H1 (cell line): Measurements from ENCODE around the gene ZHX3. TPM values are rescaled to one million over a fixed set of nuclear protein-coding genes. Genes with fewer than 3 reads are reported as not detected.

Source experiments
- CTCF ChIA-PET: fragments of 300-600 bp; sonication (Branson Sonifier 250); formaldehyde crosslinking; loops from one replicate; lab custom pipeline; 2021; ENCODE audit not compliant: partially characterized antibody; lab: Charles Lee
- POLR2A ChIA-PET: fragments of 300-600 bp; sonication (Branson Sonifier 250); formaldehyde crosslinking; loops from one replicate; lab custom pipeline; 2021; ENCODE audit warnings: inconsistent platforms; ENCODE audit not compliant: partially characterized antibody; lab: Charles Lee
- DNase-seq, 2 experiments: peaks; one replicate each; pipeline versions ENCODE4 v3.0.0 to v3.0.0-alpha.2; 2010 to 2022; ENCODE audit warnings: low spot score in 2 of 2, low read depth in 1 of 2, mixed read lengths in 1 of 2
- FAIRE-seq: peaks from 2 replicates; lab custom pipeline; 2011; peaks lifted over from hg19 to GRCh38; lab: Jason Lieb, UNC
- H2AFZ ChIP-seq: 2 replicates; pipeline ENCODE4 v1.8.1; 2012; ENCODE audit warnings: low read length, inconsistent platforms
- H2AK5ac ChIP-seq: 2 replicates; pipeline ENCODE4 v1.6.1; 2013; ENCODE audit warnings: low read depth, low read length
- H2BK120ac ChIP-seq: replicated peaks from 2 replicates; pipeline ENCODE3; 2013; ENCODE audit warnings: low read depth, low read length, inconsistent platforms
- H2BK12ac ChIP-seq: 2 replicates; pipeline ENCODE4 v1.6.1; 2013; ENCODE audit warnings: low read depth, low read length
- H2BK15ac ChIP-seq: 2 replicates; pipeline ENCODE4 v1.6.1; 2013; ENCODE audit warnings: low read length
- H2BK20ac ChIP-seq: 2 replicates; pipeline ENCODE4 v1.6.1; 2013; ENCODE audit warnings: low read length
- H2BK5ac ChIP-seq: 2 replicates; pipeline ENCODE4 v1.6.1; 2013; ENCODE audit warnings: low read depth, low read length
- H3K14ac ChIP-seq: 2 replicates; pipeline ENCODE4 v1.6.1; 2013; ENCODE audit warnings: inconsistent platforms; ENCODE audit not compliant: insufficient read length
- H3K18ac ChIP-seq: 2 replicates; pipeline ENCODE4 v1.6.1; 2013; ENCODE audit warnings: low read length; ENCODE audit errors: extremely low read depth
- H3K23ac ChIP-seq: 2 replicates; pipeline ENCODE4 v1.6.1; 2013; ENCODE audit warnings: inconsistent platforms; ENCODE audit not compliant: insufficient read length
- H3K23me2 ChIP-seq: 2 replicates; pipeline ENCODE4 v1.6.1; 2013; ENCODE audit warnings: low read depth, low read length
- H3K27ac ChIP-seq: 2 replicates; pipeline ENCODE4 v1.6.1; 2011; ENCODE audit warnings: low read depth, low read length, inconsistent platforms
- H3K27me3 ChIP-seq, 4 experiments: replicated peaks in 1 of 4; 1 replicate in 1 of 4; 2 replicates in 3 of 4; pipeline versions ENCODE4 v1.6.1 to v1.8.1; 2011 to 2013; ENCODE audit warnings: low read length in 3 of 4, mild to moderate bottlenecking in 3 of 4, inconsistent platforms in 2 of 4, mixed read lengths in 2 of 4, moderate library complexity in 1 of 4; ENCODE audit not compliant: control insufficient read depth in 3 of 4, insufficient read depth in 3 of 4; ENCODE audit errors: extremely low read depth in 1 of 4
- H3K36me3 ChIP-seq, 4 experiments: 2 replicates each; pipeline versions ENCODE4 v1.6.1 to v1.8.1; 2011 to 2013; ENCODE audit warnings: mild to moderate bottlenecking in 4 of 4, low read length in 3 of 4, moderate library complexity in 2 of 4, control low read depth in 1 of 4, inconsistent platforms in 1 of 4; ENCODE audit not compliant: insufficient read depth in 4 of 4, control insufficient read depth in 2 of 4
- H3K4ac ChIP-seq: replicated peaks from 2 replicates; pipeline ENCODE3; 2013; ENCODE audit warnings: low read length, low read depth, mixed read lengths, inconsistent platforms; ENCODE audit not compliant: insufficient read length
- H3K4me1 ChIP-seq, 4 experiments: replicated peaks in 1 of 4; 1 replicate in 1 of 4; 2 replicates in 3 of 4; pipeline versions ENCODE4 v1.6.1 to v1.8.1; 2011 to 2013; ENCODE audit warnings: low read length in 3 of 4, inconsistent platforms in 2 of 4, mixed read lengths in 1 of 4; ENCODE audit not compliant: insufficient read depth in 4 of 4, control insufficient read depth in 3 of 4
- H3K4me2 ChIP-seq, 2 experiments: 2 replicates each; pipeline versions ENCODE4 v1.6.1 to v1.8.1; 2011 to 2013; ENCODE audit warnings: low read depth in 2 of 2, low read length in 2 of 2, control low read depth in 1 of 2, inconsistent platforms in 1 of 2, mild to moderate bottlenecking in 1 of 2; ENCODE audit not compliant: insufficient read depth in 1 of 2
- H3K4me3 ChIP-seq, 4 experiments: fragments of 200-600, 300-600 bp in 1 of 4; sonication (generic), shearing (Covaris generic), sonication (Bioruptor Twin) in 1 of 4; 2 replicates each; pipeline versions ENCODE4 v1.5.1 to v1.8.1; 2011 to 2016; ENCODE audit warnings: low read length in 4 of 4, low read depth in 3 of 4, control low read depth in 2 of 4, inconsistent platforms in 2 of 4, mild to moderate bottlenecking in 2 of 4, mixed read lengths in 1 of 4, moderate library complexity in 1 of 4; ENCODE audit not compliant: insufficient read depth in 2 of 4; ENCODE audit errors: extremely low read depth in 1 of 4
- H3K56ac ChIP-seq: replicated peaks from 2 replicates; pipeline ENCODE3; 2013; ENCODE audit warnings: low read depth, mild to moderate bottlenecking, mixed read lengths, low read length, inconsistent platforms; ENCODE audit not compliant: insufficient read length
- H3K79me1 ChIP-seq: 2 replicates; pipeline ENCODE4 v1.6.1; 2013; ENCODE audit warnings: low read depth, low read length, control low read depth
- H3K79me2 ChIP-seq, 2 experiments: 2 replicates each; pipeline versions ENCODE4 v1.6.1 to v1.8.1; 2012 to 2013; ENCODE audit warnings: low read length in 2 of 2, mild to moderate bottlenecking in 2 of 2, inconsistent platforms in 1 of 2; ENCODE audit not compliant: insufficient read depth in 2 of 2, control insufficient read depth in 1 of 2
- H3K9ac ChIP-seq, 4 experiments: replicated peaks in 1 of 4; 1 replicate in 1 of 4; 2 replicates in 3 of 4; pipeline versions ENCODE4 v1.6.1 to v1.8.1; 2011 to 2013; ENCODE audit warnings: low read depth in 3 of 4, low read length in 3 of 4, control low read depth in 2 of 4, mild to moderate bottlenecking in 2 of 4, moderate library complexity in 2 of 4, inconsistent platforms in 1 of 4; ENCODE audit errors: extremely low read depth in 1 of 4
- H3K9me3 ChIP-seq, 2 experiments: 2 replicates each; pipeline versions ENCODE4 v1.6.1 to v1.8.1; 2012 to 2013; ENCODE audit warnings: mild to moderate bottlenecking in 2 of 2, moderate library complexity in 2 of 2, control low read depth in 1 of 2, inconsistent platforms in 1 of 2, low read depth in 1 of 2, low read length in 1 of 2, mixed read lengths in 1 of 2; ENCODE audit not compliant: insufficient read depth in 2 of 2
- H4K20me1 ChIP-seq, 2 experiments: replicated peaks in 1 of 2; 2 replicates each; pipeline versions ENCODE3 to v1.8.1; 2011 to 2013; ENCODE audit warnings: inconsistent platforms in 2 of 2, low read length in 2 of 2, mild to moderate bottlenecking in 1 of 2; ENCODE audit not compliant: insufficient read depth in 2 of 2, control insufficient read depth in 1 of 2
- H4K5ac ChIP-seq: 2 replicates; pipeline ENCODE4 v1.6.1; 2013; ENCODE audit warnings: low read length, low read depth, mixed read lengths, inconsistent platforms; ENCODE audit not compliant: insufficient read length
- H4K8ac ChIP-seq: 2 replicates; pipeline ENCODE4 v1.8.0; 2013; ENCODE audit warnings: mild to moderate bottlenecking, moderate library complexity, low read length, inconsistent platforms; ENCODE audit not compliant: insufficient read depth; ENCODE audit errors: extremely low read depth
- H4K91ac ChIP-seq: replicated peaks from 2 replicates; pipeline ENCODE3; 2013; ENCODE audit warnings: low read length, mixed read lengths, inconsistent platforms; ENCODE audit not compliant: insufficient read length
- ASH2L ChIP-seq: fragments of 200-600, 300-600 bp; sonication (generic); IDR thresholded peaks from one replicate; pipeline ENCODE4 v1.7.1; 2017; ENCODE audit warnings: low read length
- CREB1 ChIP-seq: IDR thresholded peaks from 2 replicates; pipeline ENCODE4 v1.6.1; 2012; ENCODE audit warnings: inconsistent platforms
- E2F6 ChIP-seq: IDR thresholded peaks from 2 replicates; pipeline ENCODE4 v1.6.1; 2012; ENCODE audit warnings: inconsistent platforms
- EZH2 ChIP-seq: fragments of 200-600 bp; sonication (generic); IDR thresholded peaks from 2 replicates; pipeline ENCODE4 v1.7.1; 2012; ENCODE audit warnings: low read depth, mild to moderate bottlenecking, moderate library complexity, low read length, inconsistent platforms; ENCODE audit not compliant: severe bottlenecking
- KDM4A ChIP-seq: IDR thresholded peaks from one replicate; pipeline ENCODE4 v1.7.1; 2012; ENCODE audit warnings: low read depth, mild to moderate bottlenecking, moderate library complexity, low read length, inconsistent platforms; ENCODE audit not compliant: severe bottlenecking
- PHF8 ChIP-seq: fragments of 200-600 bp; sonication (generic); conservative IDR thresholded peaks from 2 replicates; pipeline ENCODE4 v1.7.1; 2012; ENCODE audit warnings: low read depth, mild to moderate bottlenecking, inconsistent platforms, low read length, moderate library complexity
- SIN3A ChIP-seq, 2 experiments: IDR thresholded peaks in 1 of 2; conservative IDR thresholded peaks in 1 of 2; 2 replicates each; pipeline ENCODE4 v1.6.1; 2011 to 2012; ENCODE audit warnings: low read length in 2 of 2, improper control_type of control experiment in 1 of 2, low read depth in 1 of 2, mild to moderate bottlenecking in 1 of 2
- TAF7 ChIP-seq: optimal IDR thresholded peaks from 2 replicates; pipeline ENCODE3; 2011; ENCODE audit warnings: low read depth, mild to moderate bottlenecking, inconsistent platforms, low read length, moderate library complexity, borderline replicate concordance
- WGBS, 2 experiments: shearing (Covaris generic) in 1 of 2; methylation state at CpG; one replicate each; pipeline versions ENCODE4 v1.1.6 to v1.1.7; 2013 to 2015; ENCODE audit warnings: low lambda C conversion rate in 2 of 2, mixed read lengths in 2 of 2, inconsistent platforms in 1 of 2, low coverage in 1 of 2, missing lambda C conversion rate in 1 of 2; ENCODE audit not compliant: insufficient replicate concordance in 2 of 2, insufficient coverage in 1 of 2, insufficient read length in 1 of 2; ENCODE audit errors: extremely low coverage in 1 of 2, missing lambda C conversion rate in 1 of 2; 5-methylcytosine and 5-hydroxymethylcytosine counted together
- polyA plus RNA-seq, 7 experiments: library from polyadenylated mRNA; depleted of rRNA in 3 of 7; stranded (reverse) in 5 of 7; unstranded in 2 of 7; fragments of >200 nt in 5 of 7; fragments of 200-250 nt in 2 of 7; gene quantifications; 1 replicate in 5 of 7; 2 replicates in 1 of 7; 4 replicates in 1 of 7; pipeline versions ENCODE4 v1.2.1 to v1.2.3, GENCODE V29; 2011 to 2013; ENCODE audit warnings: missing spikeins in 2 of 7, mixed read lengths in 2 of 7
- total RNA-seq: library from RNA; stranded (reverse); fragmentation: NEBNext Ultra II Directional; extraction: Animal tissue kit (Norgen Biotek cat#: 25700); gene quantifications from 2 replicates; pipeline ENCODE4 v1.2.1, GENCODE V29; 2021

Gene ZHX3
- total and polyA plus RNA-seq, 2 of the 8 experiments (the other 6 are each of a cell fraction or from before 2014, with no cell fraction given): 1.00 to 7.8 TPM

DNA sequence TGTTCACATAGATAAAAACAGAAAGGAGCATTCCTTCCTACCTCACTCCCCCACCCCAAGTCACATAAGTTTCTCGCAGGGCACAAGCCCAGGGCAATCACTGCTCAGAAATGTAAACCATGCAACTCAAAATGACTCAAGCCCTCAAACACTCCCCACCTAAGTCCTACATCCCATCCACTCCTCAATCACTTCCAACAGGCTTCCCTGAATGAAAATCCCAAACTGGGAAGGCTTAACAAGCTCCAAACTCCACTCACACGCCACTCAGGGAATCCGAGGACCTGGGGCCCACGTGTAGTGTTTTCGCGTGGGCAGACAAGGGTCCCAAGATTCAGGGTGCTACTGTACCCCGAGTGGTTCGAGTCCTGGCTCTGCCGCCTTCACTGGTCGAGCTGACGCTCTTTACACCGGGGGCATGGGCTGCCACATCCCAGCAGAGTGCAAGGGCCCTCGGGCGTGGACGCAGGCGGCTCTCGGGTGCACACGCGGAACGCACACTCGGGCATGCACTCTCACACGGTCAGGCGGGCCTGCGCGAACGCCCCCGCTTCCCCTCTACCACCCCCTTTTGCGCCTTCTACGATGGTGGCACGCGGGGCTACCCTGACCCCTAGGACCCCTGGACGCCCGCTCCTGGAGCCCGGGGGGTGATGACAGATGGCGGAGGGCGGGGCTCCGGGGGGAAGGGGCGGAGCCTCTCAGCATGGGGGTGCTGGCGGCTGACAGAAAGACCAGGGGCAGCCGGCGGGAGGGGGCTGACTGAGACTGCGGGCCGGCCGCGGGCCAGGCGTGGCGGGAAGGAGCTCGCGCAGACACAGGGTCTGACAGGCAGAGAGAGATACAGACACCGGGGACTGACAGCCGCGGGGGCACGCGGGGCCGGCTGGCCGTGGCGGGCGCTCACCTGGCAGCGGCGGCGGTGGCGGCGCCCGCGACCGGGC, 657 bp downstream of the ZHX3 start:
- peak overlapping the region; percentile 32 for H3K56ac ChIP-seq
- peak overlapping the region; percentile 82 to 87 for H3K4me2 ChIP-seq
- no peaks in the 10 kb centered on the region for H3K36me3 ChIP-seq
- peak overlapping the region; percentile 17 for H4K91ac ChIP-seq
- no peak overlapping the region for H2BK15ac ChIP-seq
- WGBS, 2 experiments: 13% methylated on average over 33 of the region's 66 CpGs; no CpG with 5 or more reads in 1 of the 2 experiments
- peaks cover 0 to 4% (median 2%) of the 10 kb centered on the region in 4 experiments; a peak in 3 of 7 replicates for H3K27me3 ChIP-seq
- H2BK120ac ChIP-seq: no peak overlapping the region
- peak overlapping the region in 2 of 4 experiments; percentile 14 to 86; a peak in 2 of 7 replicates for H3K9ac ChIP-seq
- peaks cover 0 to 4% (median 1%) of the 10 kb centered on the region in 4 experiments; a peak in 4 of 7 replicates for H3K4me1 ChIP-seq
- ChIA-PET CTCF (interaction anchor here (0.5 to 1.7 kb wide), 5 partner anchors 9 to 579 kb away, joined by 3 to 4 read pairs (median 3); no protein-coding TSS in a partner anchor), POLR2A (interaction anchor here (0.6 kb wide), 2 partner anchors 176 to 355 kb away, joined by 3 read pairs; no protein-coding TSS in a partner anchor)
- H2AK5ac ChIP-seq: no peak overlapping the region
- no peak overlapping the region for H2BK20ac ChIP-seq
- peak overlapping the region; percentile 61 to 83 (median 65) for H3K4me3 ChIP-seq
- H3K79me1 ChIP-seq: no peaks in the 10 kb centered on the region
- H3K27ac ChIP-seq: no peak overlapping the region
- H3K23ac ChIP-seq: no peak overlapping the region
- DNase-seq (peak in 1 of 2 experiments; percentile 76), FAIRE-seq (no peak)
- no peak overlapping the region for H3K14ac ChIP-seq
- 0 out of 4 replicates have a peak, but pooled peaks cover 0 to 3% of the 10 kb centered on the region in 2 experiments for H3K9me3 ChIP-seq
- no peak overlapping the region for H2BK12ac ChIP-seq
- peak overlapping the region; percentile 62; the same call in 1 of the 2 replicates for H4K8ac ChIP-seq
- no peak overlapping the region for H2BK5ac ChIP-seq
- peak overlapping the region; percentile 9; the same call in 1 of the 2 replicates for H2AFZ ChIP-seq
- H4K5ac ChIP-seq: no peak overlapping the region
- H3K79me2 ChIP-seq: no peaks in the 10 kb centered on the region
- H3K4ac ChIP-seq: no peak overlapping the region
- no peak overlapping the region for H3K18ac ChIP-seq
- H3K23me2 ChIP-seq: peaks cover 6% of the 10 kb centered on the region; the same call in 1 of the 2 replicates
- TF ChIP-seq PHF8 (peak; percentile 21; the same call in 1 of the 2 replicates), KDM4A (peak; percentile 86), EZH2 (no peak), ASH2L (peak; percentile 62), E2F6 (peak; percentile 15; the same call in 1 of the 2 replicates), TAF7 (no peak), SIN3A (conservative IDR thresholded peaks at IDR 0.05 in 1 of 2, IDR thresholded peaks at IDR 0.05 in 1 of 2; ENCODE audit: low read depth in 1 of 2, low read length in 2 of 2) (peak in 1 of 2 experiments; percentile 69; a peak in 2 of 4 replicates), CREB1 (peak; percentile 43; the same call in 1 of the 2 replicates)
- H4K20me1 ChIP-seq: peaks cover 0 to 2% of the 10 kb centered on the region in 2 experiments
